Right lobe of liver (tissue), 4 donors: Measurements from ENCODE around the gene SCN1A.

Experiments
- CTCF ChIP-seq, 4 donors: fragments of 200-600 bp in 3 of 4; fragments of 450-650 bp in 1 of 4; IDR thresholded peaks; one replicate each; pipeline versions ENCODE4 v1.5.1 to v1.8.0; 2016 to 2022; ENCODE audit warnings: antibody characterized with exemption in 4 of 4, mild to moderate bottlenecking in 2 of 4
- POLR2A ChIP-seq: fragments of 450-650 bp; IDR thresholded peaks from one replicate; pipeline ENCODE4 v1.6.1; 2017; ENCODE audit warnings: antibody characterized with exemption, mild to moderate bottlenecking
- donor health status: DM: no; HTN: no; CAD: no.
- donor health status: DM: no; HTN: no; CAD: no.
- donor health status: DM: no; HTN: yes; CAD: no.

- no peak for TF ChIP-seq CTCF (IDR thresholded peaks at IDR 0.05)
- no peak for TF ChIP-seq POLR2A
These were observed 10.8 kb upstream of the SCN1A start for GRCh38 chr2:166138667-166139066.
